Stimulated activated CD4-positive, alpha-beta T cell treated with anti-CD3 and anti-CD28 coated beads, Interleukin-4, amount 100 ng/mL, for 1 hour (primary cell): ENCODE results near the gene CRHR2.

Experiments
- DNase-seq: peaks from one replicate; pipeline ENCODE4 v3.0.0-alpha.2; 2020

Gene CRHR2

DNA sequence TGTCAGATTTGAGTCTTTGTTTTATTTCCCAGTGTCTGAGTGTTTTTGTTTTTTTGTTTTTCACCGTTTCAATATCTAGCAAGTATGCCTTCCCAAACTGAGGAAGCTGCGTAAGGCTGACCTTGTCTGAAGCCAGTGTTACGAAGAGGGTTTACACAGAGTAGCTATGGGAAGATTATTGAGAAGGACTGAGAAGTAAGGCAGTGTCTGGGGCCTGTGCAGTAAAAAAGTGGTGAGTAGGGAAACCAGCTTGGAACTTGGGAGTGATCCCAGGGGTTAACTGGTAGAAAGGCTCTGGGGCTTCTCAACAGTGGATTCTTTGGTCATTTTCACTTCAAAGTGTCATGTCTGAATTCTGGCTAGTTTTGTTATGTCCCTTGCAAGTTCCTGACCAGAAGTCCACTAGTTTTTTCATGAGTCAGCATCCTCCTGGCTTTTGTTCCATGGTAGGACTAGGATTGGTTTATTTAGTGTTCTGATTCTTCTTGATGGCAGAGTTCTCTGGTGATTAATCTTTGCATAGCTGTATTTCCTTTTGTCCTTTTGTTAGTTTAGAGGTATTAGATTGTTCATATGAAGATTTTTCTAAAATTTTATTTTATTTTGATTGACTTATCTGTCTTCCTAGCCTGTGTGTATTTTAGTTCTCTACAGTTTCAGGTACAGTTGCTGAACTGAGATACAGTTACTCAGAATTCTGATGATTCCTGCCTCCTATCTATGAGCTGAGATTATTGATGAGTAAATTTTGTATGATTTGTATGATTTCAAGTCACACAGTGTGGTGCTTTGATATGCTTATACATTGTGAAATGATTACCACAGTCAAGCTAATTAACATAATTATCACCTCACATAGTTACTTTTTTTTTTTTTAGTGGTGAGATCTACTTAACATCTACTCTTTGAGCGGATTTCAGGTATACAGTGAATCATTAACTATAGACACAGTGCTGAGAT, 68.6 kb downstream of the CRHR2 start:
- DNase-seq: no peak

DNA sequence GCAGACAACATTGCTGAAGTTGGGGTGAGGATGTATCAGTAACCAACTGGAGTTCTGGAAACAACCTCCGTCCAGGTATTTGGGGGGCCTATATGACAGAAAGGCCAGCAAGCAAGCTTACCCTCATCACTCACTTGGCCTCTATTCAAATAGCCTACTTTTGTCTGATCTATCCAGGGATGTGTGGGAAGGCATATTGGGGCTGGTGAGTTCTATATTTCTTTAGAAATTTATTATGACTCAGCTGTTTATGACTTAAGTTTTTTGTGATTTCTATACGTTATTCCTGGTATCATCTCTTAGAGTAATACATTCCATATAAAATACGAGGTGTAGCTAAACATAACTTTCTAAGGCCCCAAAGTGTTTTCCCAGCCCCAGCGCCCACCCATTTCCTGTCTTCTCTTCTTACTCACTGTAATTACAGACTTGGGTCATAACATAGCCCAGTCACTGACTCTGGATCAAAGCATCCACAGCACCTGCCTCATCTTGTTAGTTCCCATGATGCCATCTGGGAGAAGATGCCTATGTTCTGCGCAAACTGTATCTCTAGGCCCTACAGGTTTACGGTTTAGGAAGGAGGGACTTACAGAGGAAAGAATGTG, 69.5 kb downstream of the CRHR2 start:
- peak; percentile 14 for DNase-seq

DNA sequence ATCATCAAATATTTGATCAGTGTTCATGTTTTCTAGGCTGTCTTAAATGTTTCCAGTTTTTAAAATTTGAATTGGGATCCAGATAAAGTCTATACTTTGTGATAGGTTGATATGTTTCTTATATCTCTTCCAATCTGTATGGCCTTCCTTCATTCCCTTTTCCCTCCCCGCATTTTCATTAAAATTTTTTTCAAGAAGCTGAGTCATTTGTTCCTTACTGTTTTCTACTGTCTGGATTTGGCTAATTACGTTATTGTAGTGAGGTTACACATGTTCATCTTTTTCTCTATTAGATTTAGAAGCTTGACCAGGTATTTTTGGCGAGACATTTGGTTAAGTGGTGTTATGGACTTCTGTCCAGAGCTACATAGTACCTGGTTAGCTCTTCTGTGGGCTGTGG, 76.4 kb downstream of the CRHR2 start:
- no peak for DNase-seq

DNA sequence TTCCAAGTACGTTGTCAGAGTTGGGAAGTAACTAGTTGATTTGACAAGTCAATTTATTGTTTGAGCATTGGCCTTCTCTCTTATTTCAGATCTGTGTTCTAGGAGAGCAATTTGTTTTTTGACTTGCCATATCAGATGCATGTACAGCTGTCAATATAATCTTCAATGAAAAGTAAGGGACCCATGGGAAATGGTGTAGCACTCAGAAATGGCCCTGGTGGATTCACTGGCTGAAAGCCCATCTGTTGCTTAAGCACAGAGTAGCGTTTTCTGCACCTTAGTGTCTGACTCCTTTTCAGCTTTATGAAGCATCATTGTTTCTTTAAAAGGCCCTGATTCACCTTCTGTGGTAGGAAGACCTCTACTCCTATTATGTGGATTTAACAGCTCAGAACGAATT, 77.4 kb downstream of the CRHR2 start:
- no peak for DNase-seq
